HCT116 (cell line): Measurements from ENCODE around the gene PELO. TPM values are rescaled to one million over a fixed set of nuclear protein-coding genes. Genes with fewer than 3 reads are reported as not detected.

Experiments used
- ATAC-seq: fragments of 200-7000 bp; cut with Tn5 transposase; 2 replicates; pipeline ENCODE4 v1.9.1; 2020; ENCODE audit warnings: mild to moderate bottlenecking, moderate library complexity
- BruUV-seq: library from RNA; stranded (reverse); fragments of 400-500 nt; replicated peaks from 2 replicates; lab custom pipeline; 2021; lab: Mats Ljungman, UMichigan
- CTCF ChIA-PET: fragments of 300-600 bp; sonication (Branson Sonifier 250); formaldehyde crosslinking; loops from one replicate; lab custom pipeline; 2021; ENCODE audit warnings: antibody characterized with exemption; lab: Charles Lee
- POLR2A ChIA-PET: fragments of 300-600, 350-600 bp; sonication (Branson Sonifier 250); formaldehyde crosslinking; loops from one replicate; lab custom pipeline; 2021; ENCODE audit warnings: antibody characterized with exemption; lab: Charles Lee
- RAD21 ChIA-PET, 2 experiments: fragments of 300-600 bp; sonication (Branson Sonifier 250); formaldehyde crosslinking; loops; one replicate each; lab custom pipeline; 2023; ENCODE audit warnings: low total read pairs in 2 of 2; ENCODE audit not compliant: uncharacterized antibody in 2 of 2, unreplicated experiment in 2 of 2, low non-redundant PET in 1 of 2; lab: Charles Lee
- DNase-seq: peaks from one replicate; pipeline ENCODE4 v3.0.0-alpha.2; 2010; ENCODE audit warnings: low read depth, low spot score
- H2AFZ ChIP-seq: fragments of 200-600 bp; shearing (Covaris generic), sonication (generic); 2 replicates; pipeline ENCODE4 v1.6.1; 2017; ENCODE audit warnings: low read depth, mixed run types, mixed read lengths, antibody characterized with exemption, low read length; ENCODE audit not compliant: poor library complexity, severe bottlenecking
- H3K27ac ChIP-seq: 2 replicates; pipeline ENCODE4 v1.5.1; 2012; ENCODE audit warnings: low read depth, low read length
- H3K27me3 ChIP-seq: fragments of 200-600 bp; sonication (generic); 2 replicates; pipeline ENCODE4 v1.6.1; 2016; ENCODE audit warnings: mixed run types, low read length, mixed read lengths; ENCODE audit not compliant: insufficient read depth
- H3K36me3 ChIP-seq, 2 experiments: fragments of 200-500 bp in 1 of 2; fragments of 200-600 bp in 1 of 2; sonication (Bioruptor generic) in 1 of 2; sonication (generic) in 1 of 2; 2 replicates each; pipeline versions ENCODE4 v1.5.1 to v1.6.1; 2014 to 2016; ENCODE audit warnings: low read length in 2 of 2, inconsistent platforms in 1 of 2, mixed read lengths in 1 of 2, mixed run types in 1 of 2; ENCODE audit not compliant: insufficient read depth in 2 of 2, control insufficient read depth in 1 of 2
- H3K4me1 ChIP-seq, 2 experiments: fragments of 200-600 bp in 1 of 2; sonication (generic) in 1 of 2; 2 replicates each; pipeline versions ENCODE4 v1.5.1 to v1.6.1; 2012 to 2017; ENCODE audit warnings: low read length in 2 of 2, inconsistent platforms in 1 of 2, mild to moderate bottlenecking in 1 of 2, mixed read lengths in 1 of 2, mixed run types in 1 of 2, moderate library complexity in 1 of 2; ENCODE audit not compliant: insufficient read depth in 2 of 2, control insufficient read depth in 1 of 2
- H3K4me2 ChIP-seq: fragments of 200-600 bp; sonication (generic); 2 replicates; pipeline ENCODE4 v1.6.1; 2017; ENCODE audit warnings: mixed run types, low read length, mixed read lengths
- H3K4me3 ChIP-seq, 2 experiments: fragments of 200-600 bp in 1 of 2; sonication (generic) in 1 of 2; replicated peaks in 1 of 2; 2 replicates each; pipeline ENCODE4 v1.5.1; 2011 to 2016; ENCODE audit warnings: low read length in 2 of 2, control low read depth in 1 of 2, low read depth in 1 of 2, mild to moderate bottlenecking in 1 of 2, mixed read lengths in 1 of 2, mixed run types in 1 of 2
- H3K79me2 ChIP-seq: fragments of 200-600 bp; sonication (generic); 2 replicates; pipeline ENCODE4 v1.6.1; 2017; ENCODE audit warnings: mild to moderate bottlenecking, mixed run types, low read length, moderate library complexity, mixed read lengths; ENCODE audit not compliant: insufficient read depth
- H3K9ac ChIP-seq: fragments of 200-600 bp; sonication (generic); 2 replicates; pipeline ENCODE4 v1.6.1; 2016; ENCODE audit warnings: low read length, mixed read lengths
- H3K9me2 ChIP-seq: fragments of 200-600 bp; sonication (generic), shearing (Covaris generic); 2 replicates; pipeline ENCODE4 v1.6.1; 2017; ENCODE audit warnings: mixed run types, mild to moderate bottlenecking, moderate library complexity; ENCODE audit not compliant: insufficient read depth
- H3K9me3 ChIP-seq, 2 experiments: fragments of 200-500 bp in 1 of 2; fragments of 200-600 bp in 1 of 2; sonication (Bioruptor generic) in 1 of 2; sonication (generic) in 1 of 2; 2 replicates each; pipeline ENCODE4 v1.6.1; 2014 to 2017; ENCODE audit warnings: low read length in 2 of 2, mixed read lengths in 2 of 2, inconsistent platforms in 1 of 2, low read depth in 1 of 2, mild to moderate bottlenecking in 1 of 2, mixed run types in 1 of 2, moderate library complexity in 1 of 2; ENCODE audit not compliant: control insufficient read depth in 1 of 2, insufficient read depth in 1 of 2
- H4K20me1 ChIP-seq: fragments of 200-600 bp; sonication (generic), shearing (Covaris generic); 2 replicates; pipeline ENCODE4 v1.6.1; 2017; ENCODE audit warnings: mixed run types, mild to moderate bottlenecking, moderate library complexity; ENCODE audit not compliant: insufficient read depth
- CBX3 ChIP-seq: IDR thresholded peaks from 2 replicates; pipeline ENCODE4 v1.6.1; 2012; ENCODE audit warnings: low read depth
- CEBPB ChIP-seq: IDR thresholded peaks from 2 replicates; pipeline ENCODE4 v1.6.1; 2012; ENCODE audit warnings: low read depth
- EGR1 ChIP-seq: IDR thresholded peaks from 2 replicates; pipeline ENCODE4 v1.6.1; 2012; ENCODE audit warnings: low read depth
- ELF1 ChIP-seq: IDR thresholded peaks from 2 replicates; pipeline ENCODE4 v1.6.1; 2012; ENCODE audit warnings: low read depth, borderline replicate concordance
- EZH2 ChIP-seq: fragments of 200-600 bp; sonication (generic); IDR thresholded peaks from 2 replicates; pipeline ENCODE4 v1.6.1; 2017; ENCODE audit warnings: antibody characterized with exemption, mixed run types
- EZH2phosphoT487 ChIP-seq: fragments of 200-600 bp; IDR thresholded peaks from 2 replicates; pipeline ENCODE4 v1.6.1; 2018; ENCODE audit warnings: antibody characterized with exemption, borderline replicate concordance
- JUND ChIP-seq: IDR thresholded peaks from 2 replicates; pipeline ENCODE4 v1.6.1; 2012
- POLR2A ChIP-seq: IDR thresholded peaks from 2 replicates; pipeline ENCODE4 v1.7.0; 2011; ENCODE audit warnings: borderline replicate concordance; ENCODE audit not compliant: insufficient read depth, insufficient read length; ENCODE audit errors: extremely low read depth
- RAD21 ChIP-seq: IDR thresholded peaks from 2 replicates; pipeline ENCODE4 v1.6.1; 2012; ENCODE audit warnings: low read depth, mild to moderate bottlenecking
- REST ChIP-seq: IDR thresholded peaks from 2 replicates; pipeline ENCODE4 v1.6.1; 2012; ENCODE audit warnings: low read depth
- SIN3A ChIP-seq: IDR thresholded peaks from 2 replicates; pipeline ENCODE4 v1.6.1; 2012; ENCODE audit warnings: low read depth
- SRF ChIP-seq: IDR thresholded peaks from 2 replicates; pipeline ENCODE4 v1.6.1; 2012; ENCODE audit warnings: low read depth
- intact Hi-C: fragments of 100-400 bp; cut with micrococcal nuclease; formaldehyde crosslinking; loops from 2 replicates; pipeline ENCODE4 v1.10.0; 2022
- total RNA-seq: library from RNA; stranded (reverse); gene quantifications from one replicate; pipeline ENCODE4 v1.2.1, GENCODE V29; 2021; ENCODE audit not compliant: unreplicated experiment
- TF ChIP-seq, protein P1 (sequence below), 3 experiments: fragments of 200-600 bp in 1 of 3; sonication (generic) in 1 of 3; IDR thresholded peaks in 2 of 3; conservative IDR thresholded peaks in 1 of 3; 2 replicates each; pipeline ENCODE4 v1.5.1; 2012 to 2017; ENCODE audit warnings: low read depth in 2 of 3, low read length in 2 of 3, antibody characterized with exemption in 1 of 3, borderline replicate concordance in 1 of 3, control low read depth in 1 of 3, mild to moderate bottlenecking in 1 of 3, mixed read lengths in 1 of 3, mixed run types in 1 of 3, moderate library complexity in 1 of 3; ENCODE audit not compliant: insufficient read depth in 1 of 3
- TF ChIP-seq, protein P2 (sequence below): IDR thresholded peaks from 2 replicates; pipeline ENCODE4 v1.6.1; 2012
- TF ChIP-seq, protein P3 (sequence below): IDR thresholded peaks from 2 replicates; pipeline ENCODE4 v1.6.1; 2012

The PELO gene
- total RNA-seq, 1 experiment from 2014 or later = 16.5 TPM

DNA sequence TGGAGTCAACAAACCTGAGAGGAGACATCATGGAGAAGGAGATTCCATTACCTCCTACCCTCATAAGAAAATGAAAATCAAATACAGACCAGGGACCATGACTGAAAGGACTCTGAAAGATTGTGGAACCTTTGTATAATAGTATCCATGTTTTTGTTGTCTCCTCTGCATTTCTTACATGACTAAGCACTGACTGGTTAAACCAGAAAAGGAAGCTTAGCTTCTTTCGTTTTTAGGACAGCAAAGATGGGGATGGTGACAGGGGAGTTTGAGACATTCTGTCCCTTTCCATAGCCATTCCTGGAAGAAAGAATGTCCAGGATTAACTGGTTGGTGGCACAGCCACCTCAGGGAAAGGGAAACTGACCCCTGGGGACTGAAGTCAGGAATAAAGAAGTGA, 22.2 kb downstream of the PELO start:
- TF ChIP-seq JUND = no peak
- TF ChIP-seq POLR2A = no peak
- no peak for TF ChIP-seq SIN3A
- TF ChIP-seq, protein P1, sequence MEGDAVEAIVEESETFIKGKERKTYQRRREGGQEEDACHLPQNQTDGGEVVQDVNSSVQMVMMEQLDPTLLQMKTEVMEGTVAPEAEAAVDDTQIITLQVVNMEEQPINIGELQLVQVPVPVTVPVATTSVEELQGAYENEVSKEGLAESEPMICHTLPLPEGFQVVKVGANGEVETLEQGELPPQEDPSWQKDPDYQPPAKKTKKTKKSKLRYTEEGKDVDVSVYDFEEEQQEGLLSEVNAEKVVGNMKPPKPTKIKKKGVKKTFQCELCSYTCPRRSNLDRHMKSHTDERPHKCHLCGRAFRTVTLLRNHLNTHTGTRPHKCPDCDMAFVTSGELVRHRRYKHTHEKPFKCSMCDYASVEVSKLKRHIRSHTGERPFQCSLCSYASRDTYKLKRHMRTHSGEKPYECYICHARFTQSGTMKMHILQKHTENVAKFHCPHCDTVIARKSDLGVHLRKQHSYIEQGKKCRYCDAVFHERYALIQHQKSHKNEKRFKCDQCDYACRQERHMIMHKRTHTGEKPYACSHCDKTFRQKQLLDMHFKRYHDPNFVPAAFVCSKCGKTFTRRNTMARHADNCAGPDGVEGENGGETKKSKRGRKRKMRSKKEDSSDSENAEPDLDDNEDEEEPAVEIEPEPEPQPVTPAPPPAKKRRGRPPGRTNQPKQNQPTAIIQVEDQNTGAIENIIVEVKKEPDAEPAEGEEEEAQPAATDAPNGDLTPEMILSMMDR (IDR thresholded peaks at IDR 0.05 in 2 of 3, conservative IDR thresholded peaks at IDR 0.05 in 1 of 3; ENCODE audit: borderline replicate concordance in 1 of 3, insufficient read depth in 1 of 3, low read depth in 2 of 3, low read length in 2 of 3) = no peak
- no peak for TF ChIP-seq REST
- no peak for TF ChIP-seq EZH2phosphoT487
- no peak for TF ChIP-seq SRF
- TF ChIP-seq CEBPB = no peak
- TF ChIP-seq, protein P2, sequence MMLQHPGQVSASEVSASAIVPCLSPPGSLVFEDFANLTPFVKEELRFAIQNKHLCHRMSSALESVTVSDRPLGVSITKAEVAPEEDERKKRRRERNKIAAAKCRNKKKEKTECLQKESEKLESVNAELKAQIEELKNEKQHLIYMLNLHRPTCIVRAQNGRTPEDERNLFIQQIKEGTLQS = no peak
- TF ChIP-seq EZH2 = no peak
- TF ChIP-seq CBX3 = no peak
- no peak for TF ChIP-seq RAD21
- TF ChIP-seq ELF1 = no peak
- TF ChIP-seq EGR1 = no peak
- TF ChIP-seq, protein P3, sequence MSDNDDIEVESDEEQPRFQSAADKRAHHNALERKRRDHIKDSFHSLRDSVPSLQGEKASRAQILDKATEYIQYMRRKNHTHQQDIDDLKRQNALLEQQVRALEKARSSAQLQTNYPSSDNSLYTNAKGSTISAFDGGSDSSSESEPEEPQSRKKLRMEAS = no peak
- ATAC-seq (no peak), DNase-seq (no peak)
- Histone ChIP-seq H3K27me3 (no peaks in the 10 kb centered on the region), H3K4me1 (peaks cover 0 to 16% of the 10 kb centered on the region in 2 experiments; a peak in 1 of 4 replicates), H4K20me1 (0 out of 2 replicates have a peak, but pooled peaks cover 5% of the 10 kb centered on the region), H3K9me2 (no peaks in the 10 kb centered on the region), H3K4me3 (no peak overlapping the region), H3K27ac (no peak overlapping the region), H3K79me2 (no peaks in the 10 kb centered on the region), H3K36me3 (no peaks in the 10 kb centered on the region), H3K9ac (no peak overlapping the region), H3K9me3 (no peaks in the 10 kb centered on the region), H2AFZ (no peak overlapping the region), H3K4me2 (peak overlapping the region; percentile 41)
- ChIA-PET CTCF (no interaction called here), POLR2A (interaction anchor here (1.0 kb wide), 1 partner anchor 10 kb away, joined by 4 read pairs; no protein-coding TSS in a partner anchor), RAD21 (no interaction called here)
- no TSS peak for BruUV-seq
- intact Hi-C loops = no loop called here
